HG03520 (cell line): Measurements from ENCODE around the gene ADGRL3.
"Not testable (repeated sequence)": the region's sequence is repeated elsewhere in the genome, so short reads cannot be mapped to it uniquely, and the experiment has no call there.

Experiments used
- ATAC-seq: cut with Tn5 transposase; IDR thresholded peaks from one replicate; pipeline ENCODE4 v1.9.1; 2021; ENCODE audit warnings: mild to moderate bottlenecking, moderate library complexity; ENCODE audit not compliant: unreplicated experiment

Gene ADGRL3

DNA sequence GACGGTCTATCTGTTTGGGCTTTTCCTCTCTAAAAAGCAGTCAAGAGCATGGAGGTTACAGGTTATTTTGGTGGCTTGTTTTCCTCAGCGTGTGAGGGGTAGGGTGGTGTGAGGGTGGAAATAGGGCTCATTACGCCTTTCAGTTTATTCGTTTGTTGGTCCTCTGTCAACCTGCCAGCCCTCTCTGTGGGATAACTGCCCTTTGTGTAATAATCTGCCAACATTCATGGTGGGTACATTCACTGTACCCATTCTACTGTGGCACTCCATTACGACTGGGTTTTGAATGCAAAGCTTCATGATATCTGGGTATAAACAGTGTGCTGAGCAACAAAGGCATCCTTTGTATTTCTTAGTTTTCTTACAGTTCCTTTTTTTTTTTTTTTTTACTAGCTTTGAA is 136.4 kb downstream of the ADGRL3 start:
- no peak for ATAC-seq

DNA sequence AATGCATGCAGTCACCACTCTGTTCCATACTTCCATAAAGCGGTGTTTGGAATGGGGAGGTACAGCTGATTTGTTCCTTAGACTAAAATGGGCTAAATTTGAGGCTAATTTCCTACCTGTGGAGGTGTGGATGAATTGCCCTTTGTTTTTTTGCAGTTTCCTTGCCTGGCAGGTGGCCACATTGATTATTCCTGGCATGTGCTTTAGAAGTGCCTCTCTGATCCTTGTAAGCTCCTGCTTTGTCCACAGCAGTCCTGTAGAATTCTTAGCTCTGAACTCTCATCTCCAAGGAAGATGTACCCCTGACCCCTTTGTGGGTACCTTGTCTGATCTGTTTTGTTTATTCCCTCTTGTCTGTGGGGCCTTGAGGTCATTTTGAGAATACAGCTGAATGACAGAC is 136.8 kb downstream of the ADGRL3 start:
- no peak for ATAC-seq

DNA sequence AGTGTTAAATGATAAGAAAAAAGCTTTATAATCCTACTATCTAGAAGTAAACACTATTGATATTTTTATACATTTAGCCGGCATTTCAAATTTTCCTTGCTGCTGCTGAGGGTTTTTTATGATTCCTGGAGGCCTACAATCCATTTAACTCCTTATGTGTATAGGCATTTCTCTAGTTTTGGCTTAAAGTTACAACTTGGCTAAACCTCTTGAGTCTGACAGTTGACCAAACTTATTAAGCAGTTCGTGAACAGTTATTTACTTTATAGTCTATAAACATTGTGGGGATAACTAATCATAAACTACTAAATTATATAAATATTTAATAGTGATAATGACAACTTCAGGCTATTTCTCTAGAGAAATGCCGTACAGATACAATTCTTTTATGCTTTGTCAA is 141.9 kb downstream of the ADGRL3 start:
- no peak for ATAC-seq

DNA sequence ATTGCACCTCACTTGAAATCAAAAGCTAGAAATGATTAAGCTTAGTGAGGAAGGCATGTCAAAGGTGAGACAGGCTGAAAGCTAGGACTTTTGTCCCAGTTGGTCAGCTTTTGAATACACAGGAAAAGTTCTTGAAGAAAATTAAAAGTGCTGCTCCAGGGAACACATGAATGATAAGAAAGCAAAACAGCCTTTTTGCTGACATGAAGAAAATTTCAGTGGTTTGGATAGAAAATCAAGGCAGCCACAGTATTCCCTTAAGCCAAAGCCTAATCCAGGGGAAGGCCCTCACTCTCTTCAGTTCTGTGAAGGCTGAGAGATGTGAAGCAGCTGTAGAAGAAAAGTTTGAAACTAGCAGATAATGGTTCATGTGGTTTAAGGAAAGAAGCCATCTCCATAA is 150.8 kb downstream of the ADGRL3 start:
- no peak for ATAC-seq

DNA sequence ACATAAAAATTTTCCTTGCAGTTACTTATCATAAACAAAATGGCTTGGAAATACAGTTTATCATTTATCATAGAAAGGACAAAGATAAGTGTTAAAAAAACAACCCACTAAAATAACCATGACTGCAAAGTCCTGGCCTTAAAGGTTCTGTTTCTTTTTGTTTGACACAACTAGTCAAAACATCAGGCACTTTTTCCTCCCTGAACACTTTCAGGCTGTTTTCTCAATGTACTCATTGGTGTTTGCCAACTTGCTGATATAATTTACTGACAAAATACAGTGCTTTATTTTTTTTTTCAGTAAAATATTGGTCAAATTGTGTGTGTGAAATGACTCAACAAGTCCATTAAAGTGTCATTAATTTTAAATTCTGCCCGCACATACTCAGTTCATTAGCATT is 156.6 kb downstream of the ADGRL3 start:
- ATAC-seq, result no peak

DNA sequence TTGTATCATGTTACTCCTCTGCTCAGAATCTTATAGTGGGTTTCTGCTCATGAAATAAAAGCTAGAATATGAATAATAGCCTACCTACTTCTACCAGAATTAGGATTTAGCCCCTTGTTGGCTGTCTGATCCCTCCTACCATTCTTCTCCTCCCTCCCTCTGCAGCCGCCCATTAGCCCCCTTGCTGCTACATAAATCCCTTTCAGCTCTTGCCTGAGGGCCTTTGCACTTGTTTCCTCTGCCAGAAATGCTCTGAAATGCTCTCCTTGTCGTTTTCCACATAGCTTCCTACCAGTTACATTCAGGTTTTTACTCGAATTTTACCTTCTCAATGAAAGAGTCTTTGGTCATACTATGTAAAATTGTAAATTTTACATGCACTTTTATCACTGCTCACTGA is 159.2 kb downstream of the ADGRL3 start:
- ATAC-seq, result no peak

DNA sequence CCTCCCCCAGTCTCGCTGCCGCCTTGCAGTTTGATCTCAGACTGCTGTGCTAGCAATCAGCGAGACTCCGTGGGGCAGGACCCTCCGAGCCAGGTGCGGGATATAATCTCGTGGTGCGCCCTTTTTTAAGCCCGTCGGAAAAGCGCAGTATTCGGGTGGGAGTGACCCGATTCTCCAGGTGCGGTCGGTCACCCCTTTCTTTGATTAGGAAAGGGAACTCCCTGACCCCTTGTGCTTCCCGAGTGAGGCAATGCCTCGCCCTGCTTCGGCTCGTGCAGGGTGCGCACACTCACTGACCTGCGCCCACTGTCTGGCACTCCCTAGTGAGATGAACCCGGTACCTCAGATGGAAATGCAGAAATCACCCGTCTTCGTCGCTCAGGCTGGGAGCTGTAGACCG is 172.7 kb downstream of the ADGRL3 start:
- ATAC-seq, result not testable (repeated sequence)

DNA sequence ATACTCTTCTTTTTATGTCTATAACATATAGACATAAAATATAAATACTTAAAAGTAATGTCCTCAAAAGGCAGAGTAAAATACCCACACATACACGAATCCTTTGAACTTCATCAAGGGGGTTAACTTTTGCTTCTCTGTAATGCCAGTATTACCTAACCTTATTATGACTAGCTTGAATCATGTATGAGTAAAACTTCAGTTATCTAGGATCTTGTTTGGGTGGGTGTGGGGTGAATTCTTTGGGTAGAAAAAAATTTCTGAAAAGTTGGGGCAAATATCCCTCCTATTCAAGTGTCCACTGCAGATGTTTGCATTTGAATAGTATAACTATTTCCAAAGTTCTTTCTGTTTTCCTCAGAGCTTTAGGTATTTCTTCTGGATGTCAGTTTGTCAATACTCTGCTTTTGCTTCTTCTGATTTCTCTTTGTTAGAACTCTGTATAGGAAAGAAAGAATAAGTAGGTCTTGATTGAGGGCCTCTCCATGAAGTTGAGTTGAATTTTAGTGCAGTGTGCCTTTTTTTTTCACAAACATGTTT is 173.8 kb downstream of the ADGRL3 start:
- no peak for ATAC-seq

DNA sequence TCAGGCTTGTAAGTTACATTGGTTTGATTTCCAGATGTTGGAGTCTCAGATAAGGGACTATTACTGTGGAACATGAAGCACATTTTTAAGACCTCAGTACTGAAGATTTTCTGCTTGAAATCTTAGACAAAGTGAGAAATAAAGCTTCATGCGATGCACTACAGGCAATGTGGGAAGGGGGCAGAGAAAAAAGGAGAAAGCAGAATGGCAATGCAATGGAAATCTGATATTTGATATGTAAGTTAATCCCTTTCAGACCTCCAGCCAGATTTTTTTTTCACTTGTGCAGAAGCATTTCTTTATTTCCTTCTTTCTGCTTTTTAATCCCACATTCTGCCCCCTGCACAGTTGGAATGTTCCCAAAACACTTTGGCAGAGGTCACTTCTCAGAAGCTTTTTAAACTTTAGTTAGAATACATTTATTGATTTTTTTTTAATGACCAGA is 174.3 kb downstream of the ADGRL3 start:
- no peak for ATAC-seq

DNA sequence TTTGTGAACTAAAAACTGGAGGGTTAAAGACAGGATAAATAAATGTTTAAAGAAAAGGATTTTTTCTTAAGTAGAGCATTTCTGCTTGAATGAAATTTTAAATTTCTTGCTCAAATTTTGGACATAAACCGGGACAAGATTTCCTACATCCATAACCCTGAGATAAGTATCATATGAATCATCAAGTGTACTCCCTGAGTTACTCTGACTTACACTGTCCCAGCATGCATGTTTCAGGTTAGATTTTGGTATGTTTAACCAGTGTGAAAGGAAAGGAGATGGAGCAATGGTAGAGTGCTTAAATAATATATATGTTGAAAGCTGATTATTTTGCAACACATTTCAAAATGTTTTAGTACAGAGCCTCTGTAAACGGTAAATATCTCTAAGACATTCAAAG is 175.2 kb downstream of the ADGRL3 start:
- no peak for ATAC-seq

DNA sequence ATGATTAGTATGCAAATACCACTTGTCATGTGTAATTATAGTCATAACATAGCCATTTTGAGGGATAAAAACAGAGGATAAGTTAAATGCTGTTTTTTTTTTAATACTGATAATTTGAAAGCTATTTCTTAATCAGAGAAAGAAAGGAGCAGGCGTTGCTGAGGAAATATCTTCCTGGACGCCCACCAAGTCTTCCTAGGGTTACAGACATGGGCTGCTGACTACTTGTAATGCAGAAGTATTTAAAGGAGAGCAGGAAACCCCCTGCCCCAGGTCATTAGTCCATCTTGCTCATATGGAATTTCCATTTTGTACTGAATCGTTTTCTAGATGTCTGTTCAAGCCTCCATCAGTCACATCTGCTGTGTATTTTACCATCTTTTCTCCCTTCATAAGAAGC is 176.2 kb downstream of the ADGRL3 start:
- no peak for ATAC-seq

DNA sequence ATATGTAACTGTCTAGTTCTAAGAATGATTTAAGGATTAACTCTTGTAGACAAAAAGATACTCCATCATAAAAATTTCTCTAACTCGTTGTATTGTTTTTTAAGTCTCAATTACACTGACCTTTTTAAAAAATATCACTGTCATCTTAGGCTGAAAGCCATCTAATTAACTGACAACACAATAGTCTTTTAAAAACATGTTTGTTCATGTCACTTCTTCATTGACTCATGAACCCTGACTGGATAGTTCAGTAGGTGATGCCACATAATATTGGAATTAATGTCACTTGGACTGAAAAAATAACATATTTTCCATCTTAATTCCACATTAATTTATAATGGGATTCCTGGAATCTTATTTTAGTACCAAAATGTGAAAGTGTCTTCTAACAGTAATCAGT is 179.3 kb downstream of the ADGRL3 start:
- ATAC-seq, result no peak

DNA sequence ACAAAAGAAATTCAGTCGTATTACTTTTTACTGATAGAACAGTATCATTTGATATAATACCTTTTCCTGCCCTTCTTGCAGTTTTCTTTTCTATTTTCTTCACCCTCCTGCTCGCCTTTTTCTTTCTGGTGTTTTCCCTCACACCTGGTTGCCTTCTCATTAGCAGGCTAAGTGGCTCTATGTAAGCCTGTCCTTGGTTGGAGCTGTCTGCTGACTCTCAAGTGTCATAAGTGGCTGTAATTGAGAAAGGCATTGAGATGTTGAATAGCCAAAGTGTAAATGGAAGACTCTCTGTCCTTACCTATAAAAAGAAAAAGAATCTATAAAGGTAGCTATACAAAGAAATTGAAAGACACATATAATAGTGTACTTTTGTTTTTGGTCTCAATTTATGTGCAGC is 180.7 kb downstream of the ADGRL3 start:
- no peak for ATAC-seq

DNA sequence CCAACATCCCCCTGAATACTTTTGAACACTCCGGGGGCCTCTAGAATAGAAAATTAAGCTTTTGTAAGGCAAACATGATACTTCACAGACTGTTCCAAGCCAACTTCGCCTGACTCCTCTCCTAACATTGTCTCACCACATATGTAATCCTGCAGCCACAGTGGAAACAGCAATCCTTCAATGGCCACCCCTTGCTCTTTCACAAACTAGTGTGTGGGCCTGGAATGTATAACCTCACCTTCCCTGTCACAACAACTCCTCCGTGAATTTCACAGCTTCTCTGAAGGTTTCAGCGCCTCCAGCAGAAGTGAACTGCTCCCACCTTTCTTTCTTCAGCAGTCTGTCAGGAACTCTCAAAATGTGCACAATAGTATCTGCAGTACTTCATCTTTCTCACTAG is 185.1 kb downstream of the ADGRL3 start:
- ATAC-seq, result no peak

DNA sequence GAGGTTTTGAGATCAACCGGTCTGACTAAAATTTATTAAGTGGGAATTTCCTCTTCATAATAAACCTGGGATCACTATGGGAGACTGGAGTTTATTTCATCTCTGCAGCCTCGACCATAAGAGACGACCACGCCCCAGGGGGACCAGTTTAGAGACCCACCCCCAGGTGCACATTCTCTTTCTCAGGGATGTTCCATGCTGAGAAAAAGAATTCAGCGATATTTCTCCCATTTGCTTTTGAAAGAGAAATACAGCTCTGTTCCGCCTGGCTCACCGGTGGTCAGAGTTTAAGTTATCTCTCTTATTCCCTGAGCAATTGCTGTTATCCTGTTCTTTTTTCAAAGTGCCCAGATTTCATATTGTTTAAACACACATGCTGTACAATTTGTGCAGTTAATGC is 187.2 kb downstream of the ADGRL3 start:
- not testable (repeated sequence) for ATAC-seq

DNA sequence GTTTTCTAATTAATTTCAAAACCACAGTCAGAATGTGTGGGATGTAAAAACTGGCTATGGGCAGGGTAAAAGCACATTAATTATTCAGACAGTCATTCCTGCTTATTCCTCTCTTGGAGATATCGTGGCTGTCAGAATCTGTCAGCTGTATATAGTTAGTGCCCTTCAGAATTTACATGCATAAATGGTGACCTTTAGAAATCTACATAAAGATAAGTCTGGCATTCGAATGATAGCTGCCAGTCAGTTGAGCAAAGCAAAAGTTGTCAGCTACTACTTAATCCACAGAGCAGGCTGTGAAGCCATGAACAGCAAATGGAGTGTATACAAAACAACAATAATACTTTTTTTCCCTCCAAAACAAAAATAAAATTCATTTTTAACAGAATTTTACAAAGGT is 189.5 kb downstream of the ADGRL3 start:
- no peak for ATAC-seq

DNA sequence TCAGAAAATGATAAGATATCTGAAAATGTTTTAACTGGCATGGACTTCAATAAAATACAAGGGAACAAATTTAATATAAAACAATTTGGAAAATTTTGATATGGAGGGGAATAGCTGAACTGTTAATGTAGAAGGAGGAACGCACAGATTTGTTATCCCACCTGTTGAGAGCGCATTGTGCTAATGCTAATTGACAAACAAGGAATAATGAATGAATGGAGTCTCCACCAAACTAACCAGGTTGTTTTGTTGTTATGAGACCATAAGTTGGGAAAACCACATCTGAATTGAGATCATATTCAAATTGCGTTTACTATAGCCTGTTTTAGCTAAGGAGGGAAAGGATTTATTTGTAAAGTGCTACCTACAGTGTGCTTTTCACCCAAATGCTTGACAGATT is 195.6 kb downstream of the ADGRL3 start:
- no peak for ATAC-seq

DNA sequence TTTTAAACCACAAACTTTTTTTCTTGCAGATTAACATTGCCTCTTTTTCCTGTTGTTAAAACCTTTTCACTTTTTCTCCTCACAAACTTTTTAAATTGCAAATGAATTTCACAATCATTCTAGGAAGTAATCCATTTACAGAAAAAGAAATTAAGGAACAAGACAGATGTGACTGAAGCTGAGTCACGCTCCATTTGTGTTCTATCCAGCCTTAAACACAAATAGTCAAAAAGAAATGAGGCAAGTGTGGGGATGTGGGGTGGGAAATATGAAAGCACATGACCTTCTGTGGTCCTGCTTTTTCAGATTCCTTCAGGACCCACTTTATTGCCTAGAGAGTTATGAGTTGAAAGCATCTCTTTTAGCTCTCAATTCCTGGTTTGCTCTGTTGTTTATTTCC is 197.0 kb downstream of the ADGRL3 start:
- ATAC-seq, result no peak

DNA sequence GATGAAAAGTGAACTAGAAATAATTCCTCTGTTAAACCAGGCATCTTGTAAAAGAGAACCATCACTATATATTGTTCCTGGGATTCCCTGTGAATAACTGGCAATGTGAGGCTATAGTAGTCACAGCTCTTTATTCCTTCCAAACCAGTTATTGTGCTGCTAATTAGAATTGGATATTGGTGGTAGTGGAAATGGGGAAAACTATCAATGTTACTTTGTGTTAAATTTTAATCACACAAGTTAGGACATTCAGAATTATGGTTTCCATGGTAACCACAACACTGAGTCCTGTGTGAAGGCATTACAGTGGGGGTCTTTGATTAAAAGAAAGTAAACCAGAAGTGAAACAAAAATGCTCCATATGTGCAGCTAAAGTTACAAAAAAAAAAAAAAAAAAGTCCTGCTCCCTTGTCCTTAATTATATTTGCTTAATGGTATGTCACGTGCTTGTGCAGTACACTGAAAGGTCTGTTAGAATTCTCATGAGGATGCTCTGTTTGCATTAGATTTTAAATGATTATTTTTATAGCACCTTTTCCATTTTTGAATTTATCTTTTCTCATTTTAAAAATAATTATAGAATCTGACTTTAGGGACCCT is 200.4 kb downstream of the ADGRL3 start:
- no peak for ATAC-seq

DNA sequence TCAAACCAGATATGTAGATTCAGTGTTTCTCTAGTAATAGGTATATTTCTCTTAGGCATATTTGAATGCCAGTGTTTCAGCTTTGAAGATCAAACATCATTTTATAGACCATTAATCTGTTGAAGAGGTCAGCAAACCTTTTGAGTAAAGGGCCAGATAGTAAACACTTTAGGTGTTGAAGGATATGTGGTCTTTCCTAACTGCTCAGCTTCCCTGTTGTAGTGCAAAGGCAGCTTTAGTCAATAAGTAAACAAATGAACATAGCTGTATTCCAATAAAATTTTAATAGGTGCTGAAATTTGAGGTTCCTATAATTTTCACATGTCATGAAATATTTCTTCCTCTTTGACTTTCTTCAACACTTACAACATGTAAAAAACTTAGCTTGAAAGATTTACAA is 201.6 kb downstream of the ADGRL3 start:
- ATAC-seq, result no peak

DNA sequence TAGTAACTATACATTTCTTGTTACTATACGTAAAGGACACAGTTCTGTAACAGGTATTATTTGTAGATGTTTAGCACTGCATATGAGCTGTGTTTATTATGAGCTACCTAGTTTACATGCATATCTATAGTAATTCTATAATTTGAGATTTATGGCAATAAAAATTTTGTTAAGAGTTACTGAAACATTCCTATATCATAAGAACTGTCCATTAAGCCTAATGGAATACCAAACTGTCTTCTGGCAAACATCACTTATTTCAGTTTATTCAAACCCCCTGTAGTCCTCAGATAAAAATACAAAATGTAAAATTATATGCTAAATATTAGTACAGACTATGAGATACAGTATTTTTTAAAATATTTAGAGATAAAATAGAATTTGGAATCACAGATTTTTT is 205.2 kb downstream of the ADGRL3 start:
- no peak for ATAC-seq

DNA sequence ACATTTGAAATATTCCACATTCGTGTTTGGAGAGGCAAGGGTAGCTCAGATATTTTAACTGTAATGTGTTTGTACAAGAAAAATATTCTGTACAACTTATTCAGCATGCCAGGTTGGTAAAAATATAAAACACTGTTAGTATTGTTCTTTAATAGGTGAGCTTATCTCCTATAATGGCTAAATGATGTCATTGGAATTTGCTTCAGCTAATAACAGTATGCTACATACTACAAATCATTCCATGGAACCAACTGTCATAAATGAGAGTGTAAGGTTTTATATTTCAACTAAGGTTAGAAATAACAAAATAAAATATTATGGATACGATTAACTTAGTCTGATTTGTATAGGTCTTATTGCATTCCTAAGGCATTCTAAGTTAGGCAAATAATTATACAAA is 206.6 kb downstream of the ADGRL3 start:
- ATAC-seq, result no peak
